GM10266 (cell line): ENCODE measurements around the gene FHL3.
"Not testable (repeated sequence)": the region's sequence is repeated elsewhere in the genome, so short reads cannot be mapped to it uniquely, and the experiment has no call there.

Source experiments
- DNase-seq: peaks from one replicate; pipeline ENCODE4 v3.0.0; 2012; ENCODE audit errors: extremely low spot score
- TF ChIP-seq, protein P1 (sequence below): IDR thresholded peaks from 2 replicates; pipeline ENCODE4 v1.5.1; 2012; ENCODE audit warnings: mild to moderate bottlenecking, low read depth; ENCODE audit not compliant: control insufficient read depth, insufficient read depth; ENCODE audit errors: missing control alignments

FHL3 gene

DNA sequence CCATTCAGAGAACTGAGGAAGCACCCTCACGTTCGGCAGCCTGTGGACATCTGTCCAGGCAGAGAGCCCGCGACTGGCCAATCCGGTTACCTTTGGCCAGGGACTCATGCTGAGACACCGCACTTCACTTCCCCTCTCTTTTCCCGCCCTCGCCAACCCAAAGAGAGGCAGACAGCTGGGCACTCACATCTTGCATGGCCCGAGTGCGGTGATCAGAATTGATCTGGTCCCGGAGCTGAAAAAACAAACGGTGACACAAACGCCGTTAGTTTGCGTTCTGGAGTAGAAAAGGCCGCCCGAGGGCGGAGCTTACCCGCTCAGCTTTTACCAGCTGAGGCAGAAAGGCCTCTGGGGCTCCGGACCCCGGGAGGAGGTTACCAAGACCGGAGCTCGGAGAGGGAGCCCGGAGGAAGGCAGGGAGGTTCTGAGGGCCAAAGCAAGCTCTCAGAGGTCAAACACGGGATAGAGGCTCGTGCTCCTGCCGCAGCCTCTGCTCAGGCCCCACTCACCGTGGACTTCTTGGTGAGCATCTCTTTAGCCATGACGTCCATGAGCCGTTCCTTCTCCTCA, 15.9 kb downstream of the FHL3 start:
- no peak for DNase-seq
- TF ChIP-seq, protein P1, sequence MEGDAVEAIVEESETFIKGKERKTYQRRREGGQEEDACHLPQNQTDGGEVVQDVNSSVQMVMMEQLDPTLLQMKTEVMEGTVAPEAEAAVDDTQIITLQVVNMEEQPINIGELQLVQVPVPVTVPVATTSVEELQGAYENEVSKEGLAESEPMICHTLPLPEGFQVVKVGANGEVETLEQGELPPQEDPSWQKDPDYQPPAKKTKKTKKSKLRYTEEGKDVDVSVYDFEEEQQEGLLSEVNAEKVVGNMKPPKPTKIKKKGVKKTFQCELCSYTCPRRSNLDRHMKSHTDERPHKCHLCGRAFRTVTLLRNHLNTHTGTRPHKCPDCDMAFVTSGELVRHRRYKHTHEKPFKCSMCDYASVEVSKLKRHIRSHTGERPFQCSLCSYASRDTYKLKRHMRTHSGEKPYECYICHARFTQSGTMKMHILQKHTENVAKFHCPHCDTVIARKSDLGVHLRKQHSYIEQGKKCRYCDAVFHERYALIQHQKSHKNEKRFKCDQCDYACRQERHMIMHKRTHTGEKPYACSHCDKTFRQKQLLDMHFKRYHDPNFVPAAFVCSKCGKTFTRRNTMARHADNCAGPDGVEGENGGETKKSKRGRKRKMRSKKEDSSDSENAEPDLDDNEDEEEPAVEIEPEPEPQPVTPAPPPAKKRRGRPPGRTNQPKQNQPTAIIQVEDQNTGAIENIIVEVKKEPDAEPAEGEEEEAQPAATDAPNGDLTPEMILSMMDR, result no peak

DNA sequence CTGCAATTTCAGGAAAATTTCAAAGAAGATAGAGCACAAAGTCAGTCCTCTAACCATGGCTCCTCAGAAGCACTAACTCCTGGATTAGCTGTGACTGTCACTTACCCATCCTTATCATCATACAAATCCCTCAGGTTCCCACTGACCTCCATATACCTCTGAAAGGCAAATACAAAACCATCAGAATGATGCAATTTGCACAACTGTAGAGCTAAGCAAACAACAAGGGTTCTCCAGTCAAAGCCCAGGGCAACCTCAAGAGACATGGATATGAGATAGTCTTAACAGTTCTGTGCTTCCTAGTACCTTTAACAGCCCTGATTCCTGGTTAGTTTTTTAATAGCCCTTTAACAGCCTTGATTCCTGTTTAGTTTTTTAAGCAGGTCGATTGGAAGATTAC, 17.6 kb downstream of the FHL3 start:
- TF ChIP-seq, protein P1, result no peak
- DNase-seq, result no peak

DNA sequence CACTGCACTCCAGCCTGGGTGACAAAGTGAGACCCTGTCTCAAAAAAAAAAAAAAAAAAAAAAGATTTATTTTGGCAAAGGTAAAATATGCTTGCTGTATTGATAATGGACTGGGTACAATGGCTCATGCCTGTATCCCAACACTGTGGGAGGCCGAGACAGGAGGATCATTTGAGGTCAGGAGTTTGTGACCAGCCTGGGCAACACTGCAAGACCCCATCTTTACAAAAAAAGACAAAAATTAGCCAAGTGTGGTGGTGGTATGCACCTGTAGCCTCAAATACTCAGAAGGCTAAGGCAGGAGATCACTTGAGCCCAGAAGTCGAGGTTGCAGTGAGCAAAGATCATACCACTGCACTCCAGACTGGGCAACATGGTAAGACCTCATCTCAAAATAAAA, 21.8 kb downstream of the FHL3 start:
- no peak for DNase-seq
- TF ChIP-seq, protein P1, result no peak

DNA sequence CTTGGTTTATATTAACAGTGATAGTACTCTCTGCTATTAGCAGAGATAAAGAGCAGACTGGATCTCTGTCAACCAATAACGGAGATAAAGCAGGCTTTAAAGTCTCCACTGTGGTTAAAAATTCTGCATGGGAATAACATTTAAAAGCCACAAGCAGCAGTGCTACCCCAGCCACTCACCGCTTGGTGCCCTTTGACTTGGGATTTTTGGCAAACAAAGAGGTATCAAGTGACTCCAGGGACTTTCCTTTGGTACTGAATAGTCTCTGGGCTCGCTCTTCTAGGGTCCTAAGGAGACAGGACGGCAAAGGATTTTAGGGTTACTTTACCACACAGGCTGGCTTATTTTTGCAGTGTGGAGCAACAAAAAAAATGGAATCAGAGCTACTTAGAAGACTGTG, 26.8 kb downstream of the FHL3 start:
- DNase-seq, result no peak
- TF ChIP-seq, protein P1, result no peak

DNA sequence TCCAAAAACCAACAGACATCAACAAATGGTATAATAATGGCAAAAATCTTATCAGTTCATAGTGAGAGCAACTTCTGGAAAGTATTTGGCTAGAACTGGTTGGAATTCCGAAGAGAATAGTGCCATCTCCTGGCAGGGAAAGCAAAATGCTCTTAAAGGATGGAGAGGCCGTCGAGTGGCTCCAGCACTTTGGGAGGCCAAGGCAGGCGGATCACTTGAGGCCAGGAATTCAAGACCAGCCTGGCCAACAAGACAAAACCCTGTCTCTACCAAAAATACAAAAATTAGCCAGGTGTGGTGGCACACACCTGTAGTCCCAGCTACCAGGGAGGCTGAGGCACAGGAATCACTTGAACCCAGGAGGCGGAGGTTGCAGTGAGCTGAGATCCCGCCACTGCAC, 30.2 kb downstream of the FHL3 start:
- not testable (repeated sequence) for DNase-seq
- TF ChIP-seq, protein P1, result peak; percentile 40

DNA sequence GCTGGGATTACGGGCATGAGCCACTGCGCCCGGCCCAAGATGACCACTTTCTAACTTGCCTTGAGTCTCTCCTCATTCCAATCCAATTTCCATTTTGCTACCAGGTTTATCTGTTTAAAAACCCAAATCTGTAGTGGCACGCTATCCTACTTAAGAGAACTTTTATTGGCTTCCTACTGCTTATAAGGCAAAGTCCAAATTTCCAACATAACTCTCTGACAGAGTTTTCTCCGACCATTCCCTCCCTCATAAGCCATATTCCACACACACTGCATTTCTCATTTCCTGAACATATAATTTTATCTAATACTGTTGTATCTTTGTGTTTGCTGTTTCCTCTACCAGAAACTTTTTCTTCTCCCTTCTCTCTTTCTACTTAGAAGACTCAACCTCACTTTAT, 30.7 kb downstream of the FHL3 start:
- TF ChIP-seq, protein P1, result no peak
- no peak for DNase-seq

DNA sequence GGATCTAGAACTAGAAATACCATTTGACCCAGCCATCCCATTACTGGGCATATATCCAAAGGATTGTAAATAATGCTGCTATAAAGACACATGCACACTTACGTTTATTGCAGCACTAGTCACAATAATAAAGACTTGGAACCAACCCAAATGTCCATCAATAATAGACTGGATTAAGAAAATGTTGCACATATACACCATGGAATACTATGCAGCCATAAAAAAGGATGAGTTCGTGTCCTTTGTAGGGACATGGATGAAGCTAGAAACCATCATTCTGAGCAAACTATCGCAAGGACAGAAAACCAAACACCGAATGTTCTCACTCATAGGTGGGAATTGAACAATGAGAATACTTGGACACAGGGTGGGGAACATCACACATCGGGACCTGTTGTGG, 31.6 kb downstream of the FHL3 start:
- DNase-seq, result not testable (repeated sequence)

DNA sequence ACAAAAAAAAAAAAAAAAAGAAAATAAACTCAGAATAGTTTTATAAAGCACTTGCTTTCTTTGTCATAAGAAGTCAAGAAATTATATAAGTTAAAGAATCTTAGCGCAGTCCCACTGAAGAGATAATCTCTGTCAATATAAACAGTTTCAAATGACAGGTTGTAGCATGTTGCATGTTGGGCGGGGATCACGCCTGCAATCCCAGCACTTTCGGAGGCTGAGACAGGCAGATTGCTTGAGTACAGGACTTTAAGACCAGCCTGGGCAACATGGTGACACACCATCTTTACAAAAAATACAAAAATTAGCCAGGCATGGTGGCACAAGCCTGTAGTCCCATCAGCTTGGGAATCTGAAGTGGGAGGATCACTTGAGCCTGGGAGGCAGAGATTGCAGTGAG, 40.0 kb downstream of the FHL3 start:
- DNase-seq, result no peak
- TF ChIP-seq, protein P1, result no peak

DNA sequence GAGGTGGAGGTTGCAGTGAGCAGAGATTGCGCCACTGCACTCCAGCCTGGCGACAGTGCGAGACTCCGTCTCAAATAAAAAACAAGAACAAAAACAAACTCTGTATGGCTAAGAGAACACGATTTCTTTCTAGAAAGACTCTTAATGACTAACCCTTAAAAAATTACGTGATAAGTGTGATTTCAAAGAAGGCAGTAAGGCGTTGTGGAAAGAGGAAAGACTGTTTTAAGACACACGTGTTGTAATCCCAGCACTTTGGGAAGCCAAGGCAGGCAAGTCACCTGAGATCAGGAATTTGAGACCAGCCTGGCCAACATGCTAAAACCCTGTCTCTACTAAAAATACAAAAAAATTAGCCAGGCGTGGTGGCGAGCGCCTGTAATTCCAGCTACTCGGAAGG, 41.2 kb downstream of the FHL3 start:
- DNase-seq, result not testable (repeated sequence)
